Stimulated activated CD8-positive, alpha-beta memory T cell treated with anti-CD3 and anti-CD28 coated beads, Interleukin-2, amount 100 ng/mL, for 48 hours (primary cell): ENCODE data around the gene ERI2.
"Not testable (repeated sequence)": the region's sequence is repeated elsewhere in the genome, so short reads cannot be mapped to it uniquely, and the experiment has no call there.

ENCODE experiments used
- DNase-seq, 2 donors: peaks; one replicate each; pipeline ENCODE4 v3.0.0-alpha.2; 2020; ENCODE audit warnings: low read depth in 2 of 2

ERI2 gene

GRCh38 chr16:20763461-20764232 is 42.6 kb downstream of the ERI2 start, which contains the start of gene ACSM3:
TSS of gene ACSM3 (plus strand) at chr16:20764014. CDS start at chr16:20770035, 6,021 bp downstream.
- DNase-seq = peak in 1 of 2 donors; percentile 30

DNA sequence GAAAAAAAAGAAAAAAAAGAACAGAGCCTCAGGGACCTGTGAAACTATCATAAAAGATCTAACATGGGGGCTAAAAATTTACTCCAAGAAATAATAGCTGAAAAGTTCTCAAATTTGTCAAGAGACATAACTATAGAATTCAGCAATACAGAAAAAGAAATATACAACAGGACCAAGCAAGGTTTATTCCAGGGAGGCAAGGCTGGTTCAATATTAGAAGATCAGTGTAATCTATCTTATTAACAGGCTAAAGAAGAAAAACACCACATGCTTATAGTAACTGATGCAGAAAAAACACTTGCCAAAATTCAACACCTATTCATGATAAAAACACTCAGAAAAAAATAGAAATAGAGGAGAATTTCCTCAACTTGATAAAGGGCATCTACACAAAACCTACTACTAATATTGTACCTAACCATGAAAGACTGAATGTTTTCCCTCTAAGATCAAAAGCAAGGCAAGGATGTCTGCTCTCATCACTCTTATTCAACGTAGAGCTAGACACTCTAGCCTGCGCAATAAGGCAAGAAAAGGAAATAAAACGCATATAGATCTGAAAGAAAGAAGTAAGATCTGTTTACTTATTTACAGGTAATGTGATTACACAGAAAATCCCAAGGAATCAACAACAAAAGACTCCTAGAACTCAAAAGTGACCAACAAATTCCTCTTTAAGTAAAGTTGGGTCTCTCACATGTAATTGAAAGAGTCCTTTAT is 43.7 kb downstream of the ERI2 start:
- no peak for DNase-seq

DNA sequence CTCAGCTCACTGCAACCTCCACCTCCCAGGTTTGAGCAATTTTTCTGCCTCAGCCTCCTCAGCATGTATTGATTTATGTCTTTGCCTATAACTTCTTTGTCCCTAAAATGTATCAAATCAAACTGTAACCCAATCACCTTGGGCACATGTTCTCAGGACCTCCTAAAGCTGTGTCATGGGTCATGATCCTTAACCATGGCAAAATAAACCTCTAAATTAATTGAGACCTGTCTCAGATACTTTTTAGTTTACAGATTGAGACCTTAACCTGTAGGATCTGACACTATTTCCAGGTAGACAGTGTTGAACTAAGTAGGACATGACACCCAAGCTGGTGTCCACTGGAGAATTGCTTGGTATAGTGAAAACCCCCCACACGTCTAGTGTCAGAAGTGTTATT is 45.1 kb downstream of the ERI2 start:
- DNase-seq = no peak

GRCh38 chr16:20760346-20760745 is 45.9 kb downstream of the ERI2 start:
- no peak for DNase-seq

- DNase-seq = not testable (repeated sequence)
Observed at GRCh38 chr16:20755799-20756198, 50.5 kb downstream of the ERI2 start.

- no peak for DNase-seq
Observed at GRCh38 chr16:20755238-20755637, 51.0 kb downstream of the ERI2 start.

GRCh38 chr16:20753727-20754126 is 52.5 kb downstream of the ERI2 start:
- DNase-seq = no peak

DNA sequence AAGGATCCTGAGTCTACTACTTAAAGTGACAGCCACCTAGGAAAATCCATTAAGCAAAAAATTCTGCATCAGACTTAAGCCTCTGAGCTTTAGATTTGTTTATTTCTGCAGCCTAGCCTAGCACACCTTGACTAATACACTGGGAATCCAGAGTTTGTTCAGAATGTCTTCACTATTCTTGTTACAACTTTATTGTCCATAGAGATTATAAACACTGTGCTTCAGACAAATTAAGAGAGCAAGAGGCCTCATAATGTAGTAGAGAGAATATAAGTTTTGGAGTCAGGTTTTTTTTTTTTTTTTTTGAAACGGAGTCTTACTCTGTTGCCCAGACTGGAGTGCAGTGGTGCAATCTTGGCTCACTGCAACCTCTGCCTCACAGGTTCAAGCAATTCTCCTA is 55.7 kb downstream of the ERI2 start:
- DNase-seq = no peak

GRCh38 chr16:20749474-20749873 is 56.8 kb downstream of the ERI2 start:
- no peak for DNase-seq

GRCh38 chr16:20747030-20747816 is 59.0 kb downstream of the ERI2 start:
- no peak for DNase-seq

- DNase-seq = no peak
Observed at GRCh38 chr16:20746461-20746860, 59.8 kb downstream of the ERI2 start.
